COLO668 (cell line): Measurements from ENCODE around the gene ARHGAP10.
"Not testable (repeated sequence)": the region's sequence is repeated elsewhere in the genome, so short reads cannot be mapped to it uniquely, and the experiment has no call there.

Source experiments
- DNase-seq: peaks from one replicate; lab custom pipeline; 2025; ENCODE audit not compliant: unreplicated experiment; lab: John Stamatoyannopoulos, UW

ARHGAP10 gene

GRCh38 chr4:148083073-148083472, 351.2 kb downstream of the ARHGAP10 start:
- DNase-seq: not testable (repeated sequence)

- no peak for DNase-seq
Measured at GRCh38 chr4:148089624-148090023, 357.7 kb downstream of the ARHGAP10 start.

GRCh38 chr4:148090029-148090428, 358.1 kb downstream of the ARHGAP10 start:
- DNase-seq: no peak

GRCh38 chr4:148090503-148091476, 358.9 kb downstream of the ARHGAP10 start:
- no peak for DNase-seq

GRCh38 chr4:148091896-148092295, 360.0 kb downstream of the ARHGAP10 start:
- no peak for DNase-seq

- DNase-seq: no peak
Measured at GRCh38 chr4:148092316-148093014, 360.6 kb downstream of the ARHGAP10 start.

- no peak for DNase-seq
Measured at GRCh38 chr4:148093065-148093464, 361.2 kb downstream of the ARHGAP10 start.

GRCh38 chr4:148094149-148094548, 362.3 kb downstream of the ARHGAP10 start:
- no peak for DNase-seq

- no peak for DNase-seq
Measured at GRCh38 chr4:148095346-148095923, 363.5 kb downstream of the ARHGAP10 start.

- DNase-seq: no peak
Measured at GRCh38 chr4:148097801-148098200, 365.9 kb downstream of the ARHGAP10 start.

GRCh38 chr4:148101235-148101634, 369.3 kb downstream of the ARHGAP10 start:
- DNase-seq: no peak

- no peak for DNase-seq
Measured at GRCh38 chr4:148101790-148102189, 369.9 kb downstream of the ARHGAP10 start.

- DNase-seq: no peak
Measured at GRCh38 chr4:148103597-148104355, 371.9 kb downstream of the ARHGAP10 start.

- DNase-seq: no peak
Measured at GRCh38 chr4:148108766-148109165, 376.9 kb downstream of the ARHGAP10 start.

GRCh38 chr4:148109216-148109615, 377.3 kb downstream of the ARHGAP10 start:
- DNase-seq: no peak

- no peak for DNase-seq
Measured at GRCh38 chr4:148110169-148110568, 378.3 kb downstream of the ARHGAP10 start.

- DNase-seq: no peak
Measured at GRCh38 chr4:148112231-148112982, 380.5 kb downstream of the ARHGAP10 start.

GRCh38 chr4:148114436-148114835, 382.5 kb downstream of the ARHGAP10 start:
- DNase-seq: no peak

GRCh38 chr4:148116264-148116663, 384.4 kb downstream of the ARHGAP10 start:
- no peak for DNase-seq

- DNase-seq: no peak
Measured at GRCh38 chr4:148116969-148117368, 385.1 kb downstream of the ARHGAP10 start.
